CD4-positive, alpha-beta T cell treated with Interleukin-17A for 1 hour (primary cell): Measurements from ENCODE around the gene SPECC1.
"Not testable (repeated sequence)": the region's sequence is repeated elsewhere in the genome, so short reads cannot be mapped to it uniquely, and the experiment has no call there.

Source experiments
- DNase-seq: peaks from one replicate; pipeline ENCODE4 v3.0.0-alpha.2; 2020

Gene SPECC1

GRCh38 chr17:20012017-20012536 is 2.9 kb downstream of the SPECC1 start:
- no peak for DNase-seq

- not testable (repeated sequence) for DNase-seq
These were observed 7.4 kb downstream of the SPECC1 start for GRCh38 chr17:20016475-20016992.

- DNase-seq, result no peak
These were observed 13.5 kb downstream of the SPECC1 start for GRCh38 chr17:20022701-20023100.

- no peak for DNase-seq
These were observed 17.8 kb downstream of the SPECC1 start for GRCh38 chr17:20026960-20027359.

- no peak for DNase-seq
These were observed 19.3 kb downstream of the SPECC1 start for GRCh38 chr17:20028443-20028842.

- no peak for DNase-seq
These were observed 23.5 kb downstream of the SPECC1 start for GRCh38 chr17:20032636-20033035.

- DNase-seq, result no peak
These were observed 24.3 kb downstream of the SPECC1 start for GRCh38 chr17:20033415-20033814.

GRCh38 chr17:20035501-20035900 is 26.3 kb downstream of the SPECC1 start:
- no peak for DNase-seq

GRCh38 chr17:20037286-20037685 is 28.1 kb downstream of the SPECC1 start:
- DNase-seq, result not testable (repeated sequence)

- no peak for DNase-seq
These were observed 29.9 kb downstream of the SPECC1 start for GRCh38 chr17:20039037-20039436.

GRCh38 chr17:20040216-20040615 is 31.1 kb downstream of the SPECC1 start:
- no peak for DNase-seq

GRCh38 chr17:20043021-20043420 is 33.9 kb downstream of the SPECC1 start:
- DNase-seq, result peak; percentile 20

- no peak for DNase-seq
These were observed 36.3 kb downstream of the SPECC1 start for GRCh38 chr17:20045476-20045875.

GRCh38 chr17:20046629-20047028 is 37.5 kb downstream of the SPECC1 start:
- DNase-seq, result no peak

GRCh38 chr17:20051624-20052023 is 42.5 kb downstream of the SPECC1 start:
- DNase-seq, result no peak

- DNase-seq, result no peak
These were observed 44.3 kb downstream of the SPECC1 start for GRCh38 chr17:20053361-20053964.

- DNase-seq, result peak; percentile 5
These were observed 50.6 kb downstream of the SPECC1 start for GRCh38 chr17:20059728-20060188.

GRCh38 chr17:20063665-20064648 is 54.8 kb downstream of the SPECC1 start:
- DNase-seq, result no peak

GRCh38 chr17:20066253-20066652 is 57.1 kb downstream of the SPECC1 start:
- DNase-seq, result no peak

- DNase-seq, result no peak
These were observed 58.6 kb downstream of the SPECC1 start for GRCh38 chr17:20067711-20068110.

- DNase-seq, result no peak
These were observed 59.3 kb downstream of the SPECC1 start for GRCh38 chr17:20068445-20068844.

GRCh38 chr17:20071824-20072691 is 62.9 kb downstream of the SPECC1 start:
- DNase-seq, result no peak

GRCh38 chr17:20072692-20072992 is 63.5 kb downstream of the SPECC1 start:
- DNase-seq, result no peak
